K562 (cell line): Measurements from ENCODE around the gene DNAAF3. TPM values are rescaled to one million over a fixed set of nuclear protein-coding genes. Genes with fewer than 3 reads are reported as not detected.

Experiments used
- ADNP ChIP-seq: fragments of 200-800 bp; sonication (Bioruptor generic); IDR thresholded peaks from 2 replicates; pipeline ENCODE4 v1.6.1; 2016; ENCODE audit warnings: missing genetic modification characterization, missing compliant biosample characterization
- BRCA1 ChIP-seq, 2 experiments: fragments of 450-650 bp in 1 of 2; sonication (generic) in 1 of 2; formaldehyde crosslinking in 1 of 2; IDR thresholded peaks; 2 replicates each; pipeline versions ENCODE4 v1.5.0 to v1.6.1; 2017 to 2020; ENCODE audit warnings: mild to moderate bottlenecking in 1 of 2, missing genetic modification reagents in 1 of 2
- E2F4 ChIP-seq: sonication (generic); formaldehyde crosslinking; IDR thresholded peaks from 2 replicates; pipeline ENCODE4 v1.8.0; 2022; ENCODE audit warnings: mild to moderate bottlenecking, low read depth, missing genetic modification reagents
- HEY1 ChIP-seq: fragments of 250-450 bp; sonication (Bioruptor Pico); IDR thresholded peaks from 2 replicates; pipeline ENCODE4 v1.5.0; 2020; ENCODE audit warnings: mild to moderate bottlenecking, moderate library complexity, borderline replicate concordance
- KLF16 ChIP-seq: IDR thresholded peaks from 2 replicates; pipeline ENCODE4 v1.6.1; 2016; ENCODE audit warnings: antibody characterized with exemption
- KLF6 ChIP-seq: fragments of 250-450 bp; sonication (Bioruptor Pico); IDR thresholded peaks from 2 replicates; pipeline ENCODE4 v1.4.0; 2020; ENCODE audit warnings: mild to moderate bottlenecking, moderate library complexity, borderline replicate concordance
- LCOR ChIP-seq: sonication (generic); formaldehyde crosslinking; IDR thresholded peaks from 2 replicates; pipeline ENCODE4 v1.8.0; 2022; ENCODE audit warnings: mild to moderate bottlenecking, missing genetic modification reagents
- LEF1 ChIP-seq: fragments of 450-650 bp; IDR thresholded peaks from 2 replicates; pipeline ENCODE4 v1.6.1; 2016; ENCODE audit warnings: mild to moderate bottlenecking
- MECOM ChIP-seq: fragments of 250-450 bp; sonication (Bioruptor Pico); IDR thresholded peaks from 2 replicates; pipeline ENCODE4 v1.8.0; 2022; ENCODE audit warnings: inconsistent platforms
- MEF2A ChIP-seq: IDR thresholded peaks from 2 replicates; pipeline ENCODE4 v1.6.1; 2011; ENCODE audit warnings: low read depth, mild to moderate bottlenecking, low read length, moderate library complexity; ENCODE audit not compliant: control insufficient read depth
- MEF2D ChIP-seq: conservative IDR thresholded peaks from 2 replicates; pipeline ENCODE4 v1.6.1; 2016; ENCODE audit warnings: low read depth, missing genetic modification characterization, missing compliant biosample characterization
- NFE2 ChIP-seq: IDR thresholded peaks from 2 replicates; pipeline ENCODE4 v1.6.1; 2014; ENCODE audit warnings: antibody characterized with exemption, low read depth
- NR2C2 ChIP-seq, 2 experiments: fragments of 200-800 bp in 1 of 2; sonication (Bioruptor generic) in 1 of 2; sonication (generic) in 1 of 2; formaldehyde crosslinking in 1 of 2; IDR thresholded peaks; 2 replicates each; pipeline versions ENCODE4 v1.6.1 to v1.8.0; 2016 to 2022; ENCODE audit warnings: mild to moderate bottlenecking in 1 of 2, missing compliant biosample characterization in 1 of 2, missing genetic modification characterization in 1 of 2, missing genetic modification reagents in 1 of 2
- PHTF2 ChIP-seq: fragments of 250-450 bp; sonication (Bioruptor Pico); IDR thresholded peaks from 2 replicates; pipeline ENCODE4 v1.5.0; 2021; ENCODE audit warnings: mild to moderate bottlenecking
- RBM15 ChIP-seq: fragments of 200-400 bp; formaldehyde crosslinking; IDR thresholded peaks from 2 replicates; pipeline ENCODE4 v1.6.1; 2018; ENCODE audit warnings: mild to moderate bottlenecking, low read length, moderate library complexity; ENCODE audit not compliant: insufficient read depth
- SMARCA4 ChIP-seq: fragments of 450-650 bp; IDR thresholded peaks from 2 replicates; pipeline ENCODE4 v1.6.1; 2016
- ZNF644 ChIP-seq: fragments of 200-800 bp; sonication (Bioruptor generic); IDR thresholded peaks from 2 replicates; pipeline ENCODE4 v1.6.1; 2016; ENCODE audit warnings: low read depth, missing genetic modification characterization, missing compliant biosample characterization
- polyA plus RNA-seq, 8 experiments: library from polyadenylated mRNA; depleted of rRNA in 4 of 8; stranded (reverse) in 5 of 8; unstranded in 3 of 8; fragments of >200 nt; fragmentation: Nextera tagmentation in 2 of 8; fragmentation: Illumina TruSeq in 1 of 8; extraction: Ambion mirVana in 2 of 8; extraction: Trizol in 1 of 8; gene quantifications; 2 replicates each; pipeline versions ENCODE4 v1.2.1 to v1.2.3, GENCODE V29; 2011 to 2014; ENCODE audit warnings: inconsistent platforms in 1 of 8, missing spikeins in 1 of 8
- total RNA-seq, 7 experiments: library from RNA; depleted of rRNA in 6 of 7; stranded (reverse); fragments of >200 nt in 6 of 7; fragmentation: Illumina TruSeq in 2 of 7; extraction: Trizol in 2 of 7; gene quantifications; 2 replicates each; pipeline versions ENCODE4 v1.2.1 to v1.2.3, GENCODE V29; 2011 to 2021; ENCODE audit warnings: low replicate concordance in 1 of 7
- TF ChIP-seq, protein P1 (sequence below): sonication (generic); formaldehyde crosslinking; IDR thresholded peaks from 2 replicates; pipeline ENCODE4 v1.8.0; 2023; ENCODE audit warnings: missing genetic modification reagents, mild to moderate bottlenecking, borderline replicate concordance

The DNAAF3 gene
- total and polyA plus RNA-seq, 9 of the 15 experiments (the other 6 are each of a cell fraction or from before 2014, with no cell fraction given), result 21.6 to 61.5 (median 43.0) TPM

- no peak for TF ChIP-seq KLF6 (CRISPR knock-in tag)
- 0 out of 2 replicates have a peak, but pooled peaks have one; percentile 8 for TF ChIP-seq KLF16
- TF ChIP-seq NFE2, result no peak; the same call in 1 of the 2 replicates
- TF ChIP-seq, protein P1, sequence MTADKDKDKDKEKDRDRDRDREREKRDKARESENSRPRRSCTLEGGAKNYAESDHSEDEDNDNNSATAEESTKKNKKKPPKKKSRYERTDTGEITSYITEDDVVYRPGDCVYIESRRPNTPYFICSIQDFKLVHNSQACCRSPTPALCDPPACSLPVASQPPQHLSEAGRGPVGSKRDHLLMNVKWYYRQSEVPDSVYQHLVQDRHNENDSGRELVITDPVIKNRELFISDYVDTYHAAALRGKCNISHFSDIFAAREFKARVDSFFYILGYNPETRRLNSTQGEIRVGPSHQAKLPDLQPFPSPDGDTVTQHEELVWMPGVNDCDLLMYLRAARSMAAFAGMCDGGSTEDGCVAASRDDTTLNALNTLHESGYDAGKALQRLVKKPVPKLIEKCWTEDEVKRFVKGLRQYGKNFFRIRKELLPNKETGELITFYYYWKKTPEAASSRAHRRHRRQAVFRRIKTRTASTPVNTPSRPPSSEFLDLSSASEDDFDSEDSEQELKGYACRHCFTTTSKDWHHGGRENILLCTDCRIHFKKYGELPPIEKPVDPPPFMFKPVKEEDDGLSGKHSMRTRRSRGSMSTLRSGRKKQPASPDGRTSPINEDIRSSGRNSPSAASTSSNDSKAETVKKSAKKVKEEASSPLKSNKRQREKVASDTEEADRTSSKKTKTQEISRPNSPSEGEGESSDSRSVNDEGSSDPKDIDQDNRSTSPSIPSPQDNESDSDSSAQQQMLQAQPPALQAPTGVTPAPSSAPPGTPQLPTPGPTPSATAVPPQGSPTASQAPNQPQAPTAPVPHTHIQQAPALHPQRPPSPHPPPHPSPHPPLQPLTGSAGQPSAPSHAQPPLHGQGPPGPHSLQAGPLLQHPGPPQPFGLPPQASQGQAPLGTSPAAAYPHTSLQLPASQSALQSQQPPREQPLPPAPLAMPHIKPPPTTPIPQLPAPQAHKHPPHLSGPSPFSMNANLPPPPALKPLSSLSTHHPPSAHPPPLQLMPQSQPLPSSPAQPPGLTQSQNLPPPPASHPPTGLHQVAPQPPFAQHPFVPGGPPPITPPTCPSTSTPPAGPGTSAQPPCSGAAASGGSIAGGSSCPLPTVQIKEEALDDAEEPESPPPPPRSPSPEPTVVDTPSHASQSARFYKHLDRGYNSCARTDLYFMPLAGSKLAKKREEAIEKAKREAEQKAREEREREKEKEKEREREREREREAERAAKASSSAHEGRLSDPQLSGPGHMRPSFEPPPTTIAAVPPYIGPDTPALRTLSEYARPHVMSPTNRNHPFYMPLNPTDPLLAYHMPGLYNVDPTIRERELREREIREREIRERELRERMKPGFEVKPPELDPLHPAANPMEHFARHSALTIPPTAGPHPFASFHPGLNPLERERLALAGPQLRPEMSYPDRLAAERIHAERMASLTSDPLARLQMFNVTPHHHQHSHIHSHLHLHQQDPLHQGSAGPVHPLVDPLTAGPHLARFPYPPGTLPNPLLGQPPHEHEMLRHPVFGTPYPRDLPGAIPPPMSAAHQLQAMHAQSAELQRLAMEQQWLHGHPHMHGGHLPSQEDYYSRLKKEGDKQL, result no peak
- no peak for TF ChIP-seq MEF2A
- peak; percentile 63; the same call in 1 of the 2 replicates for TF ChIP-seq LEF1
- TF ChIP-seq NR2C2 (CRISPR knock-in tag; IDR thresholded peaks at IDR 0.05), result 0 out of 2 replicates have a peak, but pooled peaks have one; percentile 43
- peak; percentile 77 for TF ChIP-seq NR2C2 (tag; IDR thresholded peaks at IDR 0.05)
- no peak for TF ChIP-seq MEF2D (tag)
- no peak for TF ChIP-seq MECOM
- no peak for TF ChIP-seq HEY1
- TF ChIP-seq ZNF644 (tag), result no peak
- no peak for TF ChIP-seq PHTF2 (CRISPR knock-in tag)
- TF ChIP-seq SMARCA4, result peak; percentile 80
- no peak for TF ChIP-seq RBM15
- TF ChIP-seq ADNP (tag), result no peak
- no peak for TF ChIP-seq E2F4
- TF ChIP-seq BRCA1 (IDR thresholded peaks at IDR 0.05), result no peak
- 0 out of 2 replicates have a peak, but pooled peaks have one; percentile 22 for TF ChIP-seq BRCA1 (CRISPR knock-in tag; IDR thresholded peaks at IDR 0.05)
- no peak; the same call in 1 of the 2 replicates for TF ChIP-seq LCOR (CRISPR knock-in tag)
Observed at GRCh38 chr19:55206664-55207500, 40.5 kb upstream of the DNAAF3 start (continued).
